ENCODE results near the gene TMEM196. TPM values are rescaled to one million over a fixed set of nuclear protein-coding genes. Genes with fewer than 3 reads are reported as not detected.

TMEM196 gene
- total and polyA plus RNA-seq, 4 donors, result not detected

DNA sequence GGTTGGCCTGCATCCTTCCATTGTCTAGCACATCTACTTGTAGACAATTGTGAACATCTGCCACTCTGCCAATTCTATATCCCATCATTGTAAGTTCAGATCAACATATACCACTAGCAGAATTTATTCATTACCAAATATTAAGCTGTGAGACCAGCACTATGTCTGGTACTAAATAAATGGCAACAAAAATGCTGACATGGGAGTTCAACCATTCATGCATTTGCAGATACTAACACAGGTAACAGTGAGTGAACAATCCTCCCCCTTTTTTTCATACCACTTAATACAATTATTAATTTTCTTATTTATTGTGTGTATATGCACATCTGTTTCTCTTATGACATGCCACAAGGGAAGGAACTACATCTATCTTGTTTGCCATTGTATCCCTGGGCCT lies 76.5 kb downstream of the TMEM196 start:
- Histone ChIP-seq H3K9me3 (ENCODE audit: control insufficient read depth in 4 of 4, low read length in 3 of 4) (no peaks in the 10 kb centered on the region), H3K4me1 (ENCODE audit: control insufficient read depth in 4 of 4, insufficient read depth in 4 of 4, low read length in 3 of 4) (no peaks in the 10 kb centered on the region), H3K4me3 (ENCODE audit: low read depth in 1 of 3, low read length in 3 of 3) (no peak overlapping the region), H3K9ac (ENCODE audit: low read depth in 1 of 2, low read length in 2 of 2) (no peak overlapping the region), H3K27me3 (ENCODE audit: control insufficient read depth in 4 of 4, insufficient read depth in 4 of 4, low read length in 3 of 4) (no peaks in the 10 kb centered on the region), H3K36me3 (ENCODE audit: control insufficient read depth in 4 of 4, insufficient read depth in 3 of 4, low read depth in 1 of 4, low read length in 3 of 4) (peaks cover 0 to 12% (median 6%) of the 10 kb centered on the region in 4 donors), H3K27ac (ENCODE audit: low read depth in 1 of 2, low read length in 2 of 2) (no peak overlapping the region)
- TF ChIP-seq EGR1 (IDR thresholded peaks at IDR 0.05; ENCODE audit: low read depth in 2 of 2) (no peak), YY1 (IDR thresholded peaks at IDR 0.05) (no peak), NR2F2 (IDR thresholded peaks at IDR 0.05) (no peak), HNF4A (conservative IDR thresholded peaks at IDR 0.05) (no peak), RXRA (IDR thresholded peaks at IDR 0.05) (no peak), SP1 (IDR thresholded peaks at IDR 0.05) (no peak)
- DNase-seq (ENCODE audit: low spot score), result no peak

DNA sequence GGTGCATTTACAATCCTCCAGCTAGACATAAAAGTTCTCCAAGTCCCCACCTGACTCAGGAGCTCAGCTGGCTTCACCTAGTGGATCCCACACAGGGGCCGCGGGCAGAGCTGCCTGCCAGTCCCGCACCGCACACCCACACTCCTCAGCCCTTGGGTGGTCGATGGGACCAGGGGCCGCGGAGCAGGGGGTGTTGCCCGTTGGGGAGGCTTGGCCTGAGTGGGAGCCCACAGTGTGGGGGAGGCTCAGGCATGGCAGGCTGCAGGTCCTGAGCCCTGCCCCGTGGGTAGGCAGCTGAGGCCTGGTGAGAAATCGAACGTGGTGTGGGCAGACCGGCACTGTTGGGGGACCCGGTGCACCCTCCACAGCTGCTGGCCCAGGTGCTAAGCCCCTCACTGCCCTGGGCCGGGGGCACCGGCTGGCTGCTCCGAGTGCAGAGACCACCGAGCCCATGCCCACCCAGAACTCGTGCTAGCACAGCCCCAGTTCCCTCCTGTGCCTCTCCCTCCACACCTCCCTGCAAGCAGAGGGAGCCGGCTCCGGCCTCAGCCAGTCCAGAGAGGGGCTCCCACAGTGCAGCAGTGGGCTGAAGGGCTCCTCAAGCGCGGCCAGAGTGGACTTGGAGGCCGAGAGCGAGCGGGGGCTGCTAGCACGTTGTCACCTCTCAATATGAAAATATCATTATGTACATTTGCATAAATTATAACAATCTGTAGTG lies 81.1 kb downstream of the TMEM196 start:
- no peak overlapping the region for H3K4me3 ChIP-seq (ENCODE audit: low read depth in 1 of 3, low read length in 3 of 3)
- no peak for TF ChIP-seq REST (IDR thresholded peaks at IDR 0.05)
- TF ChIP-seq ZBTB33 (IDR thresholded peaks at IDR 0.05), result no peak
- TF ChIP-seq SP1 (IDR thresholded peaks at IDR 0.05), result no peak
- TF ChIP-seq FOXA2 (IDR thresholded peaks at IDR 0.05), result no peak
- no peak for TF ChIP-seq EGR1 (IDR thresholded peaks at IDR 0.05; ENCODE audit: low read depth in 2 of 2)
- no peak for TF ChIP-seq GABPA (IDR thresholded peaks at IDR 0.05 in 1 of 2, conservative IDR thresholded peaks at IDR 0.05 in 1 of 2)
- TF ChIP-seq RXRA (IDR thresholded peaks at IDR 0.05), result no peak
- no peak for TF ChIP-seq JUND (IDR thresholded peaks at IDR 0.05)
- TF ChIP-seq RAD21 (IDR thresholded peaks at IDR 0.05), result no peak
- no peak for TF ChIP-seq YY1 (IDR thresholded peaks at IDR 0.05)
- TF ChIP-seq HNF4A (conservative IDR thresholded peaks at IDR 0.05), result no peak
- no peak for TF ChIP-seq ATF3 (IDR thresholded peaks at IDR 0.05)
- no peak for TF ChIP-seq CTCF (IDR thresholded peaks at IDR 0.05; ENCODE audit: low read depth, low read length, missing input control)
- TF ChIP-seq MAX (IDR thresholded peaks at IDR 0.05), result no peak
- TF ChIP-seq TAF1 (conservative IDR thresholded peaks at IDR 0.05), result no peak
- no peak for TF ChIP-seq NR2F2 (IDR thresholded peaks at IDR 0.05)
- TF ChIP-seq HNF4G (IDR thresholded peaks at IDR 0.05), result no peak
- no peak for TF ChIP-seq FOXA1 (IDR thresholded peaks at IDR 0.05)
- no peaks in the 10 kb centered on the region for H3K9me3 ChIP-seq (ENCODE audit: control insufficient read depth in 4 of 4, low read length in 3 of 4)
- no peaks in the 10 kb centered on the region for H3K4me1 ChIP-seq (ENCODE audit: control insufficient read depth in 4 of 4, insufficient read depth in 4 of 4, low read length in 3 of 4)
- H3K9ac ChIP-seq (ENCODE audit: low read depth in 1 of 2, low read length in 2 of 2), result no peak overlapping the region
- no peaks in the 10 kb centered on the region for H3K27me3 ChIP-seq (ENCODE audit: control insufficient read depth in 4 of 4, insufficient read depth in 4 of 4, low read length in 3 of 4)
- 95% methylated on average over 26 of the region's 26 CpGs for WGBS
- DNase-seq (ENCODE audit: low spot score), result no peak
- H3K36me3 ChIP-seq (ENCODE audit: control insufficient read depth in 4 of 4, insufficient read depth in 3 of 4, low read depth in 1 of 4, low read length in 3 of 4), result peaks cover 0 to 2% (median under 1%) of the 10 kb centered on the region in 4 donors
- no peak overlapping the region for H3K27ac ChIP-seq (ENCODE audit: low read depth in 1 of 2, low read length in 2 of 2)
